HG02973 (cell line): ENCODE measurements around the gene ACSL5.
"Not testable (repeated sequence)": the region's sequence is repeated elsewhere in the genome, so short reads cannot be mapped to it uniquely, and the experiment has no call there.

ENCODE experiments used
- ATAC-seq: cut with Tn5 transposase; IDR thresholded peaks from one replicate; pipeline ENCODE4 v1.9.1; 2021; ENCODE audit warnings: moderate library complexity; ENCODE audit not compliant: unreplicated experiment

ACSL5 gene

DNA sequence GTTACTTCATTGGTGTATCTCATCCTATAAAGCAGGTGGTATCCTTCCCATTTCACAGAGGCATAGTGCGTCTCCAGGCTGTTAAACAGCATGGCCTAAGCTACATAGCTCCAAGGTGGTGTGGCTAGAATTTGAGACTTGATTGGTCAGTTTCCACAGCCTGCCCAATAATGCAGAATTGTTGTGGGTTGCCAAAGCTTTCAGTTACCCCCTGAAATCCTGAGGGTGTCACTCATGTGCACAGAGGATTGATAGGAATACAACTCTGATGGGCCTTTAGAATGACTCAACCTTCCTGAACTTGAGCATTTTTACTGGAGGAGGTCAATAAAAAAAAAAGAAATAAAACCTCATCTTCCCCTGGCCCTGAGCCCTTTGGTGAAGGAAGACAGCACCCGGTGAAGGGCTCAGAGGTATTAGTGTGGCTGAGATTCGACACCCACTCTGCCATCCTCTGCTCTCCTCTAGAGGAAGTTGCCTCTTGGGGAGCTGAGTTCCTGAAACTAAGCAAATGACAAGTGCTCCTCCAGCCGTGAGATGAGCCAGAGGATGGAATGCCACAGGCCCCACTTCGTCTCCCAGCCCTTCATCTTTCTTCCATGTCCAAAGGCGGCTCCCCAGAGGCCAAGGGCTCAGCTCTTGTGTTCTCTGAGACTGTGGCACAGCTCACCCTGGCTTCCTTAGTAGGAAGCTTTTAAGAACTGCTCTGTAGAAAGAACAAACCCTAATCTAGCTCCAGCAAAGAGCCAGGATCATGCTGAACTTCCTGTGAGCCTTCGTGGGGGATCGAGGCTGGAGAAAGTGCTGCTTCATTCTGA is 1.0 kb downstream of the ACSL5 start:
- ATAC-seq, result no peak

DNA sequence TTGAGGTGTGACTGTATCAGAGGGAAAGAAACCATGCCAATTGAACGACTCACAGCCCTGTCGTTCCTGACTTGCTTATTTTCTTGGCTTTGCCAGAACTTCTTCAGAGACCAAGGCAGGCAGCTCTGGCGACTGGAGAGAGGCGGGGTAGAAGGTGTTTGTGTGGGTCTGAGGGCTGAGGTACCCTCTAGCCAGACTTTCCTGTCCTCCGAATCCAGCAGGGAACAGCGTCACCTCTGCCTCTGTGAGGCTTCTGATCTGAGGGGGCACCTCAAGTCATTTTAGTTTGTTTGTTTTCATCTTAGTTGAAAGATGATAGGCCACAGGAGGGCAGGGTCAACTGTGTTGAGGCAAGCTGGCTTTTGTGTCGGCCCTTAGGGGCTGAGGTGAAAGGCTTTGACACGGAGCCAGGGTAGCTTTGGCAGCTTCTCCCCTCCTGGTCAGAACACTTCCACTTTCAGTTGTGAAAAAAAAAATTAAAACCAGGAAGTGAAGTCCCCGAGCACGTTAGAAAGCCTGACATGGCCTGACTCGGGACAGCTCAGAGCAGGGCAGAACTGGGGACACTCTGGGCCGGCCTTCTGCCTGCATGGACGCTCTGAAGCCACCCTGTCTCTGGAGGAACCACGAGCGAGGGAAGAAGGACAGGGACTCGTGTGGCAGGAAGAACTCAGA is 1.9 kb downstream of the ACSL5 start:
- ATAC-seq, result peak; percentile 89

- peak; percentile 28 for ATAC-seq
Observed at GRCh38 chr10:112376396-112376790, 2.5 kb downstream of the ACSL5 start.

- not testable (repeated sequence) for ATAC-seq
Observed at GRCh38 chr10:112377116-112377515, 3.2 kb downstream of the ACSL5 start.

DNA sequence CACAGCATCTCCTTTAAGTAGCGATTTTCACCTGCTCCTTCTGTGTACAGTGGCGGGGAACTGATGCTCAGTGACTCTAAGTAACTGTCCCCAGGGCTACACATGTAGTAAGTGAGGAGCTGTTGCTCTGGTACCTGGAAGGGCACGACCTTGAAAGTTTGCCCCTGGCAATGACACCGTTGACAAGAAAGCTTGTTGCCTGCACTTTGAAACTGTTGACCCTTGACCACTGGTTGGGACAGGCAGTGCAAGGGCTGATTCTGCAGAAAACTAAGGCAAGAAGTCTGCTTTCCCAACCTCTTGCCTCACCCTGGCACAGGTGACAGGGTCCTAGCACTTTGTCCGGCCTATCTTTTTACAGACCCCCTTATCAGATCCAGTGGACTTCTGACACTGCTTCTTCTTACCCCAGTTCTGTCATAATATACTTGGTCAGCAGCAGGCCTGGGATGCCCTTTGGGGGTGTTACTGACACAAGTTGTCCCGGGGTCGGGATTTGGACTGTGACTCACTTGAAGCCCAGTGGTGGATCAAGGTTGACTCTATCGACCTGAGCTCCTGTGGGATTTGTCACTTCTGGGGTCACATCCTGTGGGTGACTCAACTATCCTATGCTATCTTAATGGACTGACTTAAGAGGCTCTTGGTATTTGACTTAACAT is 5.8 kb downstream of the ACSL5 start:
- ATAC-seq, result no peak

DNA sequence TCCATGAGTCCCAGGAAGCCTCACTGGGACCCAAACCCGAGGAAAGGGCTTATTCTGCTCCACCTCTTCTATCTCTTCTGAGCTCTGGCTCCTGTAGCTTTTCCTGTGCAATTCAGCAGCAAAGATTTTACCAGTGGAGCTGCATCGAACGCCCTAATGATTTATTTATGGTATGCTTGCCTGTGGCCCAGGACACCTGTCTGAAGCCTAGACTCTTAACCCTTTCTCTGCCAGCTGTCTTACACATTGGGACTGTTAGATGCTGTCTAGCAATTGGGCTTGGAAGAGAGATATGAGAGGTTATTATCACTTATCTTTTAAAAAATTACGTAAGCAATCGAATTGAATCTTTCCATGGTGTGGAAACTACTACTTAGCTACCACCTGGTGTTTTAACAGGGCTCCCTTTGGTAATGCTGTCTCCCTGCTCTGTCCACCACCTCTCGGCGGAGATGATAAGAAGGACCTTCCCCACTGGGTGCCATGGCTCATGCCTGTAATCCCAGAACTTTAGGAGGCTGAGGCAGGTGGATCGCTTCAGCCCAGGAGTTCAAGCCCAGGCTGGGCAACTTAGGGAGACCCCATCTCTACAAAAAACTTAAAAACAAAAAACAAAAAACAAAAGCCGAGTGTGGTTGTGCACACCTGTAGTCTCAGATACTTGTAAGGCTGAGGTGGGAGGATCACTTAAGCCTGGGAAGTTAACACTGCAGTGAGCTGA is 8.8 kb downstream of the ACSL5 start:
- no peak for ATAC-seq

- no peak for ATAC-seq
Observed at GRCh38 chr10:112383325-112383724, 9.4 kb downstream of the ACSL5 start.

- no peak for ATAC-seq
Observed at GRCh38 chr10:112384141-112384540, 10.2 kb downstream of the ACSL5 start.

DNA sequence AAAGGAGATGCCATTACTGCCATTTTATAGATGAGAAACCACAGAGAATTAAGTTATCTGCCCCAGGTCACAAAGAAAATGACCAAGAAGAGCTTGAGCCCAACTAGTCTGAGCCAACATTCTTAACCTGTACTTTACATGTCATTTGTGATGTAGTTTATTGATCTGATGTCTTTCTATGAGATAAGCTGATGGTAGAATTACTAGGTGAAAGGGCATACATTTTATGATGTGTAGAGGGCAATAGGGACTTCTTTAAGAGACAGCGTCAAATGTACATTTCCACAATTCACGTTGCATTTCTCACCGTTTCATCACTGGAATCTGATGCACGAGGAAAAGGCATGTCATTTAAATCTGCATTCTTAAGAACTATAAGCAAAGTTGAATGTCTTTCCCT is 11.3 kb downstream of the ACSL5 start:
- ATAC-seq, result no peak

DNA sequence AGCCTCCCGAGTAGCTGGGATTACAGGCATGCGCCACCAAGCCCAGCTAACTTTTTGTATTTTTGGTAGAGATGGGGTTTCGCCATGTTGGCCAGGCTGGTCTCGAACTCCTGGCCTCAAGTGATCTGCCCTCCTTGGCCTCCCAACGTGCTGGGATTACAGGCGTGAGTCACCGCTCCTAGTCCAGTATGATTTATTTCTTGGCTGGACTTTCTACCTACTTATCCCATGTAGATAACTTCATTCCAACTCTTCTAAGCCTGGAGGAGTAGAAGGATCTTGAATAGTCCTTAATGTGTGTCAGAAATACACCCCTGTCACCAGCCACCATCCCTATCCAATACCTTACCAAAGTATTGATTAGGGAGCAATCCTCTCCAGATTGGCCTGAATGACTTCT is 14.1 kb downstream of the ACSL5 start:
- not testable (repeated sequence) for ATAC-seq

- ATAC-seq, result no peak
Observed at GRCh38 chr10:112388548-112388947, 14.6 kb downstream of the ACSL5 start.

- ATAC-seq, result peak; percentile 87
Observed at GRCh38 chr10:112389271-112389822, 15.4 kb downstream of the ACSL5 start.

DNA sequence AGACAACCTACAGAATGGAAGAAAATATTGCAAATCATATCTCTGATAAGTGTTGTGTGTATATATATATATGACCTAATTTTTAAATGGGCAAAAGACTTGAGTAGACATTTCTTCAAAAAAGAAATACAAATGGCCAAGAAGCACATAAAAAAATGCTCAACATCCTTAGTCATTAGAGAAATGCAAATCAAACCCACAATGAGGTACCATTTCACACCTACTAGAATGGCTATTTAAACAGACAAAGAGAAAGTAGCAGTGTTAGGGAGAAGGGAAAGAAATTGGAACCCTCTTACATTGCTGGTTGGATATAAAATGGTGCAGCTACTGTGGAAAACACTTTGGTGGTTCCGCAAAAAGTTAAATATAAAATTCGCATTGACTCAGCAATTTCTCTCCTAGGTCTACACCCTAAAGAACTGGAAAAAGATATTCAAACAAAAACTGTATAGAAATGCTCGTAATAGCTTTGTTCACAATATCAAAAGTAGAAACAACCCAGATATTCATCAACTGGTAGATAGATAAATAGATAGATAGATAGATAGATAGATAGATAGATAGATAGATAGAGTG is 16.3 kb downstream of the ACSL5 start:
- ATAC-seq, result no peak

DNA sequence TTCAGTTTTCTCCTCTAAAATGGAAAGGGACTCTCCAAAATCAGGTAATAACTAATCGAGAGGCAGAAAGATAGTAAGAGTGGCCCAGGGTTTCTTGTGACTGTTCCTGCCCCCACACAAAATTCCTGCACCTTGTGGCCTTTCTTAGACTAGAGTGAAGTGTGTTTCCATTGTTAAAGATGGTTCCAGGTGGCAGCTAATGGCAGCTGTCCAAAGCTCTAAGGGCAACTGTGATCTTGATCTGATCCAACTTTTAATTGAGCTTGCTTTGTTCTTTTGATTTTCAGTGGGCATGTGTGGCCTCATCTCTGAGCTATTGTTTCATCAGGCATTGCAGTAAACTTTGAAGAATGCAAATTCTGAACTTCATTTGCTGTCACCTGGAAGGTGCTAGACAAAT is 19.4 kb downstream of the ACSL5 start:
- ATAC-seq, result no peak

DNA sequence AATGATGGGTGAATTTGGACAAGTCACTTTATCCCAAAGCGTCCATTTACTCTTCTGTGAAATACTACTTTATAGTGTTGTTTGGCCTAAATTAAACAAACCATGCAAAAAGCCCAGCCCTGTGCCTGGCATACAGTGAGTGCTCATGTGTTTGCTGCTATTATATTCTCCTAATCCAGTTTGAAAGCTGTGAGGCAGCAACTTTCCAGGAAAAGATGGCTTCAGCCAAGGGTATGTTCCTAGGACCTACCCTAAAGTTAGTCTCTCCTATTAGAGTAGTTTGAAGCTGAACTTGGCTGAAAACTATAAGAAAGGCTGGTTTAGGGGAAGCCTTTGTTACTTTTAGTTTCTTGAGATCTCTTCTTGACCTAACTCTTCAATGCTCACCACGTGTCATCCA is 19.9 kb downstream of the ACSL5 start:
- ATAC-seq, result no peak

GRCh38 chr10:112394475-112394875 is 20.6 kb downstream of the ACSL5 start:
- no peak for ATAC-seq

GRCh38 chr10:112395809-112396530 is 22.1 kb downstream of the ACSL5 start:
- no peak for ATAC-seq

- no peak for ATAC-seq
Observed at GRCh38 chr10:112397592-112397991, 23.7 kb downstream of the ACSL5 start.

DNA sequence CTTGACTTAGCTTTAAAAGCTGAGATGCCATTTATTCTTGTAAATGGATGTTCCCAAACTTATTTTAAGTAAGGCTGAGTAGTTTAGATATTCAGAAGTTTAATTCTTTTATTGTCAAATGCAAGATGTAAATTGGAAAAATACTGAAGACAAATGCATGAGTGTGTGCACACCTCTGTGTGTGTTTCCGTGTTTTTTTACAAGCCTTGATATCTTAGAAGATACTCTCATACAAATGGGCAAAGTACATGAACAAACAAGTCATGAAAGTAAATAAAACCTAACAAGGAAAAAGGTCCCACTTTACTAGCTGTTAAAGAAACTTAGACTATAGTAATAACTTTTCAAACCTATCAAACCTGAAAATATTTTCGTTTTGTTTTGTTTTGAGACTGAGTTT is 29.0 kb downstream of the ACSL5 start:
- ATAC-seq, result no peak

- ATAC-seq, result no peak
Observed at GRCh38 chr10:112404617-112405016, 30.7 kb downstream of the ACSL5 start.
